ENCODE measurements around the gene ZBTB33.

ZBTB33 gene

DNA sequence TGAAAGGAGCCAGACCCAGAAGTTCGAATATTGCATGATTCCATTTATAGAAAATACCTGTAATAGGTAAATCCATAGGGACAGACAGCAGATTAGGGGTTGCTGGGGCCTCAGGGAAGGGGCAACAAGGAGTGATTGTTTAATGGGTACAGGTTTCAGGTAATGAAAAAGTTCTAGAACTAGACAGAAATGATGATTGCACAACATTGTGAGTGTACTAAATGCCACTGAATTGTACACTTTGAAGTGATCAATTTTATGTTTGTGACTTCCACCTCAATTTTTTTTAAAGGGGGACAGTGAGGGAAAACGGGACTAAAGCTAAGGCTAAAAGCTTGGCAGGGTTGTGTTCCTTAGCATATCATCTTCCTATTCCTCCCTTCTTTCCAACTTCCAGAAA is 23.5 kb downstream of the ZBTB33 start:
- peaks cover 4% of the 10 kb centered on the region for H3K27me3 ChIP-seq (ENCODE audit: insufficient read depth, low read length, poor library complexity)
- ATAC-seq (ENCODE audit: insufficient read depth, low read depth) (no peak), DNase-seq (no peak)
- TF ChIP-seq EZH2 (IDR thresholded peaks at IDR 0.05; ENCODE audit: borderline replicate concordance, low read depth, low read length, severe bottlenecking) (no peak), CTCF (IDR thresholded peaks at IDR 0.05; ENCODE audit: borderline replicate concordance, extremely low read depth, low read length, poor library complexity, severe bottlenecking) (no peak)
- H3K4me2 ChIP-seq (ENCODE audit: insufficient read depth, low read length) = no peak overlapping the region
- no peak overlapping the region for H2AFZ ChIP-seq (ENCODE audit: low read depth, low read length)
- H3K79me2 ChIP-seq (ENCODE audit: insufficient read depth, low read length) = no peaks in the 10 kb centered on the region
- H3K27ac ChIP-seq (ENCODE audit: low read length) = no peak overlapping the region
- no peaks in the 10 kb centered on the region for H3K36me3 ChIP-seq (ENCODE audit: insufficient read depth, low read length)
- no peaks in the 10 kb centered on the region for H3K9me3 ChIP-seq (ENCODE audit: insufficient read depth, low read length, severe bottlenecking)
- no peaks in the 10 kb centered on the region for H3K4me1 ChIP-seq (ENCODE audit: insufficient read depth, low read length)
- no peaks in the 10 kb centered on the region for H4K20me1 ChIP-seq (ENCODE audit: insufficient read depth, low read length)
- H3K9ac ChIP-seq (ENCODE audit: low read depth, low read length) = no peak overlapping the region
- no peak overlapping the region for H3K4me3 ChIP-seq (ENCODE audit: low read depth in 1 of 2, low read length in 2 of 2)

GRCh38 chrX:120274958-120275357 is 24.3 kb downstream of the ZBTB33 start:
- H3K9me3 ChIP-seq (ENCODE audit: insufficient read depth, low read length, severe bottlenecking) = no peaks in the 10 kb centered on the region
- H2AFZ ChIP-seq (ENCODE audit: low read depth, low read length) = no peak overlapping the region
- no peaks in the 10 kb centered on the region for H3K4me1 ChIP-seq (ENCODE audit: insufficient read depth, low read length)
- H3K36me3 ChIP-seq (ENCODE audit: insufficient read depth, low read length) = no peaks in the 10 kb centered on the region
- H3K4me2 ChIP-seq (ENCODE audit: insufficient read depth, low read length) = no peak overlapping the region
- peaks cover 4% of the 10 kb centered on the region for H3K27me3 ChIP-seq (ENCODE audit: insufficient read depth, low read length, poor library complexity)
- H3K27ac ChIP-seq (ENCODE audit: low read length) = no peak overlapping the region
- no peaks in the 10 kb centered on the region for H4K20me1 ChIP-seq (ENCODE audit: insufficient read depth, low read length)
- DNase-seq (no peak), ATAC-seq (ENCODE audit: insufficient read depth, low read depth) (no peak)
- H3K4me3 ChIP-seq (ENCODE audit: low read depth in 1 of 2, low read length in 2 of 2) = no peak overlapping the region
- no peaks in the 10 kb centered on the region for H3K79me2 ChIP-seq (ENCODE audit: insufficient read depth, low read length)
- TF ChIP-seq CTCF (IDR thresholded peaks at IDR 0.05; ENCODE audit: borderline replicate concordance, extremely low read depth, low read length, poor library complexity, severe bottlenecking) = no peak
- no peak for TF ChIP-seq EZH2 (IDR thresholded peaks at IDR 0.05; ENCODE audit: borderline replicate concordance, low read depth, low read length, severe bottlenecking)
- no peak overlapping the region for H3K9ac ChIP-seq (ENCODE audit: low read depth, low read length)

GRCh38 chrX:120281021-120281624 is 30.5 kb downstream of the ZBTB33 start:
- H2AFZ ChIP-seq (ENCODE audit: low read depth, low read length) = no peak overlapping the region
- ATAC-seq (ENCODE audit: insufficient read depth, low read depth) (no peak), DNase-seq (no peak)
- no peaks in the 10 kb centered on the region for H3K36me3 ChIP-seq (ENCODE audit: insufficient read depth, low read length)
- no peak overlapping the region for H3K4me2 ChIP-seq (ENCODE audit: insufficient read depth, low read length)
- no peaks in the 10 kb centered on the region for H3K79me2 ChIP-seq (ENCODE audit: insufficient read depth, low read length)
- no peaks in the 10 kb centered on the region for H4K20me1 ChIP-seq (ENCODE audit: insufficient read depth, low read length)
- peaks cover 3% of the 10 kb centered on the region for H3K27me3 ChIP-seq (ENCODE audit: insufficient read depth, low read length, poor library complexity)
- no peak overlapping the region for H3K4me3 ChIP-seq (ENCODE audit: low read depth in 1 of 2, low read length in 2 of 2)
- H3K9ac ChIP-seq (ENCODE audit: low read depth, low read length) = no peak overlapping the region
- no peaks in the 10 kb centered on the region for H3K9me3 ChIP-seq (ENCODE audit: insufficient read depth, low read length, severe bottlenecking)
- H3K27ac ChIP-seq (ENCODE audit: low read length) = no peak overlapping the region
- H3K4me1 ChIP-seq (ENCODE audit: insufficient read depth, low read length) = no peaks in the 10 kb centered on the region
- no peak for TF ChIP-seq CTCF (IDR thresholded peaks at IDR 0.05; ENCODE audit: borderline replicate concordance, extremely low read depth, low read length, poor library complexity, severe bottlenecking)
- TF ChIP-seq EZH2 (IDR thresholded peaks at IDR 0.05; ENCODE audit: borderline replicate concordance, low read depth, low read length, severe bottlenecking) = no peak
